Tibial nerve (tissue), 4 donors: Measurements from ENCODE around the gene HIVEP2. TPM values are rescaled to one million over a fixed set of nuclear protein-coding genes. Genes with fewer than 3 reads are reported as not detected.
A peak's percentile ranks its signal among the peaks of the same experiment; 100 is the strongest.

ENCODE experiments used
- DNase-seq, 2 donors: peaks; one replicate each; pipeline ENCODE4 v3.0.0-alpha.2; 2019; ENCODE audit warnings: low spot score in 2 of 2
- H3K27ac ChIP-seq, 4 donors: fragments of 200-600 bp; sonication (generic) in 3 of 4; one replicate each; pipeline ENCODE4 v1.5.1; 2017 to 2019; ENCODE audit warnings: mild to moderate bottlenecking in 1 of 4
- H3K27me3 ChIP-seq, 2 donors: fragments of 200-600 bp; sonication (generic) in 1 of 2; one replicate each; pipeline versions ENCODE4 v1.5.1 to v1.6.0; 2017 to 2019
- H3K36me3 ChIP-seq, 3 donors: fragments of 200-600 bp; sonication (generic); one replicate each; pipeline ENCODE4 v1.5.1; 2018 to 2019
- H3K4me1 ChIP-seq, 4 donors: fragments of 200-600 bp; sonication (generic) in 3 of 4; one replicate each; pipeline ENCODE4 v1.5.1; 2017 to 2019
- H3K4me3 ChIP-seq, 4 donors: fragments of 200-600 bp; sonication (generic) in 3 of 4; one replicate each; pipeline ENCODE4 v1.5.1; 2017 to 2019; ENCODE audit warnings: mild to moderate bottlenecking in 1 of 4, moderate library complexity in 1 of 4
- H3K9me3 ChIP-seq, 4 donors: fragments of 200-600 bp; sonication (generic) in 3 of 4; one replicate each; pipeline ENCODE4 v1.5.1; 2017 to 2019
- CTCF ChIP-seq, 5 experiments: fragments of 200-600 bp in 3 of 5; fragments of 450-650 bp in 2 of 5; sonication (generic) in 3 of 5; IDR thresholded peaks; one replicate each; pipeline ENCODE4 v1.5.1; 2016 to 2019; ENCODE audit warnings: antibody characterized with exemption in 5 of 5, mild to moderate bottlenecking in 3 of 5, moderate library complexity in 2 of 5
- EP300 ChIP-seq, 2 donors: sonication (generic); formaldehyde crosslinking; IDR thresholded peaks; one replicate each; pipeline ENCODE4 v1.6.1; 2017; ENCODE audit warnings: antibody characterized with exemption in 2 of 2, mild to moderate bottlenecking in 1 of 2
- POLR2A ChIP-seq, 2 donors: fragments of 450-650 bp; IDR thresholded peaks; one replicate each; pipeline ENCODE4 v1.6.1; 2017; ENCODE audit warnings: antibody characterized with exemption in 2 of 2, mild to moderate bottlenecking in 2 of 2, moderate library complexity in 2 of 2
- WGBS, 2 donors: methylation state at CpG; one replicate each; pipeline ENCODE4 v1.1.5; 2018; 5-methylcytosine and 5-hydroxymethylcytosine counted together
- total RNA-seq, 4 donors: library from RNA; depleted of rRNA; stranded (reverse); fragments of >200 nt; gene quantifications; one replicate each; pipeline ENCODE4 v1.1.0, GENCODE V29; 2016

HIVEP2 gene
- total RNA-seq, 4 donors from 2014 or later, result 15.9 to 24.0 (median 19.9) TPM

- Histone ChIP-seq H3K27ac (no peak overlapping the region), H3K27me3 (no peaks in the 10 kb centered on the region), H3K36me3 (no peaks in the 10 kb centered on the region), H3K4me1 (no peaks in the 10 kb centered on the region), H3K9me3 (no peaks in the 10 kb centered on the region), H3K4me3 (no peak overlapping the region)
- WGBS, 2 donors, result 59 to 63% methylated on average over 4 of the region's 4 CpGs
- TF ChIP-seq EP300 (IDR thresholded peaks at IDR 0.05) (no peak), CTCF (IDR thresholded peaks at IDR 0.05) (no peak), POLR2A (IDR thresholded peaks at IDR 0.05) (no peak)
- no peak for DNase-seq
Observed at GRCh38 chr6:142735204-142735603, 209.8 kb downstream of the HIVEP2 start.

GRCh38 chr6:142732790-142733189 lies 212.2 kb downstream of the HIVEP2 start:
- DNase-seq, result no peak
- Histone ChIP-seq H3K27ac (no peak overlapping the region), H3K9me3 (no peaks in the 10 kb centered on the region), H3K4me1 (peaks cover 0 to 14% (median 0%) of the 10 kb centered on the region in 4 donors), H3K27me3 (no peaks in the 10 kb centered on the region), H3K36me3 (no peaks in the 10 kb centered on the region), H3K4me3 (no peak overlapping the region)
- no peak for TF ChIP-seq POLR2A (IDR thresholded peaks at IDR 0.05)
- no peak for TF ChIP-seq EP300 (IDR thresholded peaks at IDR 0.05)
- TF ChIP-seq CTCF (IDR thresholded peaks at IDR 0.05), result no peak

- WGBS, 2 donors, result 89% methylated on average over 5 of the region's 5 CpGs
- no peaks in the 10 kb centered on the region for H3K36me3 ChIP-seq
- H3K9me3 ChIP-seq, result no peaks in the 10 kb centered on the region
- H3K4me1 ChIP-seq, result peaks cover 0 to 14% (median 0%) of the 10 kb centered on the region in 4 donors
- H3K4me3 ChIP-seq, result no peak overlapping the region
- TF ChIP-seq POLR2A (IDR thresholded peaks at IDR 0.05), result no peak
- no peak for TF ChIP-seq CTCF (IDR thresholded peaks at IDR 0.05)
- TF ChIP-seq EP300 (IDR thresholded peaks at IDR 0.05), result no peak
- H3K27me3 ChIP-seq, result no peaks in the 10 kb centered on the region
- H3K27ac ChIP-seq, result no peak overlapping the region
- no peak for DNase-seq
Observed at GRCh38 chr6:142731611-142732010, 213.4 kb downstream of the HIVEP2 start.

- 55 to 60% methylated on average over 4 of the region's 4 CpGs for WGBS, 2 donors
- H3K27ac ChIP-seq, result no peak overlapping the region
- no peak overlapping the region for H3K4me3 ChIP-seq
- H3K36me3 ChIP-seq, result no peaks in the 10 kb centered on the region
- peaks cover 0 to 14% (median 0%) of the 10 kb centered on the region in 4 donors for H3K4me1 ChIP-seq
- no peaks in the 10 kb centered on the region for H3K27me3 ChIP-seq
- DNase-seq, result no peak
- no peak for TF ChIP-seq POLR2A (IDR thresholded peaks at IDR 0.05)
- no peaks in the 10 kb centered on the region for H3K9me3 ChIP-seq
Observed at GRCh38 chr6:142729618-142730017, 215.4 kb downstream of the HIVEP2 start.

GRCh38 chr6:142728910-142729481 lies 216.0 kb downstream of the HIVEP2 start:
- no peak for DNase-seq
- whole genome bisulfite sequencing, 2 donors, result 33 to 37% methylated on average over 6 of the region's 6 CpGs
- TF ChIP-seq POLR2A (IDR thresholded peaks at IDR 0.05) (no peak), EP300 (IDR thresholded peaks at IDR 0.05) (no peak), CTCF (IDR thresholded peaks at IDR 0.05) (no peak)
- H3K4me1 ChIP-seq, result peaks cover 0 to 14% (median 0%) of the 10 kb centered on the region in 4 donors
- no peaks in the 10 kb centered on the region for H3K9me3 ChIP-seq
- no peaks in the 10 kb centered on the region for H3K36me3 ChIP-seq
- peak overlapping the region in 1 of 4 donors; percentile 6 for H3K4me3 ChIP-seq
- no peaks in the 10 kb centered on the region for H3K27me3 ChIP-seq
- H3K27ac ChIP-seq, result no peak overlapping the region

GRCh38 chr6:142728364-142728763 lies 216.6 kb downstream of the HIVEP2 start:
- Histone ChIP-seq H3K36me3 (no peaks in the 10 kb centered on the region), H3K4me1 (peaks cover 0 to 14% (median 0%) of the 10 kb centered on the region in 4 donors), H3K9me3 (no peaks in the 10 kb centered on the region), H3K4me3 (no peak overlapping the region), H3K27me3 (no peaks in the 10 kb centered on the region), H3K27ac (no peak overlapping the region)
- TF ChIP-seq POLR2A (IDR thresholded peaks at IDR 0.05), result no peak
- TF ChIP-seq EP300 (IDR thresholded peaks at IDR 0.05), result no peak
- no peak for TF ChIP-seq CTCF (IDR thresholded peaks at IDR 0.05)
- DNase-seq, result no peak
- WGBS, 2 donors, result 50 to 55% methylated on average over 2 of the region's 2 CpGs
